SJSA1 (cell line): Measurements from ENCODE around the gene LCE7A. TPM values are rescaled to one million over a fixed set of nuclear protein-coding genes. Genes with fewer than 3 reads are reported as not detected.

Experiments
- DNase-seq, 2 experiments: peaks; one replicate each; pipeline ENCODE4 v3.0.0-alpha.2; 2015 to 2020; ENCODE audit warnings: low spot score in 2 of 2, low read depth in 1 of 2
- H3K27ac ChIP-seq: fragments of 250-450 bp; sonication (Bioruptor Pico); 2 replicates; pipeline ENCODE4 v1.5.1; 2020; ENCODE audit warnings: mild to moderate bottlenecking, moderate library complexity
- H3K27me3 ChIP-seq: fragments of 250-450 bp; sonication (Bioruptor Pico); replicated peaks from 2 replicates; pipeline ENCODE4 v1.5.1; 2020; ENCODE audit warnings: mild to moderate bottlenecking, moderate library complexity
- H3K36me3 ChIP-seq: fragments of 250-450 bp; sonication (Bioruptor Pico); 2 replicates; pipeline ENCODE4 v1.5.1; 2020; ENCODE audit warnings: mild to moderate bottlenecking
- H3K4me1 ChIP-seq: fragments of 250-450 bp; sonication (Bioruptor Pico); replicated peaks from 2 replicates; pipeline ENCODE4 v1.6.1; 2021; ENCODE audit warnings: mild to moderate bottlenecking
- H3K4me3 ChIP-seq: fragments of 250-450 bp; sonication (Bioruptor Pico); 2 replicates; pipeline ENCODE4 v1.5.1; 2020; ENCODE audit warnings: mild to moderate bottlenecking
- H3K9me3 ChIP-seq: fragments of 250-450 bp; sonication (Bioruptor Pico); replicated peaks from 2 replicates; pipeline ENCODE4 v1.5.1; 2020; ENCODE audit warnings: mild to moderate bottlenecking
- total RNA-seq: library from RNA; depleted of rRNA; stranded (reverse); fragments of >200 nt; shearing (Covaris generic); gene quantifications from 2 replicates; pipeline ENCODE4 v1.2.3, GENCODE V29; 2014; rRNA removed

Gene LCE7A, protein sequence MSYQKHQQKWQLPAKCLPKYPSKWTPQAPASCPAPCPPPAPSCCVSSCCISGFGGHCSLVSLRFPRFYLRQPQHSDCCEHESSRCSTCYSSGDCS
- not detected in 2 replicates for total RNA-seq

DNA sequence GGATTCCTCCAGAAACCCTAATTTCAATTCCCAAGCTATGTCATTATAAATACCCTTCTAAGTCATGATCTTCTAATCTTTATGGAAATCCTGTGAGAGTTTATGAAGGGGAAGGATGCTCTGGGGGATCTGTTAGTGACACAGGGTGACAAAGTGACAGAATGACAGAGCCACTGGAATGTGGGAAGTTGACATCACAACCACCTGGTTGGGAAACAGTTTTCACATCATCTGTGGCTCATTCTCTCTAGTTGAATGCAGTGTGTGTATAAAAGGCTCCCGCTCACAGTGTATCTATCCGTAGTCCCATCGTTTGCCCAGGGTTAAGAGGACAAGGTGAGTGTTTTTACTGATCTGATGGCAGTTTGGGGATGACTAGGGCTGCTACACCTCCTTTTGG is at the start of gene LCE7A:
Gene LCE7A, plus strand, starts transcription at position 301 of the 400 bp plus-strand sequence. CDS start 702 bp downstream, outside the sequence.
- DNase-seq: no peak
- H3K27ac ChIP-seq: no peak within 1 kb of the TSS
- H3K9me3 ChIP-seq: no peaks in the 10 kb centered on the region
- no peaks in the 10 kb centered on the region for H3K4me1 ChIP-seq
- H3K36me3 ChIP-seq: no peaks in the 10 kb centered on the region
- H3K27me3 ChIP-seq: no peaks in the 10 kb centered on the region
- H3K4me3 ChIP-seq: no peak within 1 kb of the TSS

DNA sequence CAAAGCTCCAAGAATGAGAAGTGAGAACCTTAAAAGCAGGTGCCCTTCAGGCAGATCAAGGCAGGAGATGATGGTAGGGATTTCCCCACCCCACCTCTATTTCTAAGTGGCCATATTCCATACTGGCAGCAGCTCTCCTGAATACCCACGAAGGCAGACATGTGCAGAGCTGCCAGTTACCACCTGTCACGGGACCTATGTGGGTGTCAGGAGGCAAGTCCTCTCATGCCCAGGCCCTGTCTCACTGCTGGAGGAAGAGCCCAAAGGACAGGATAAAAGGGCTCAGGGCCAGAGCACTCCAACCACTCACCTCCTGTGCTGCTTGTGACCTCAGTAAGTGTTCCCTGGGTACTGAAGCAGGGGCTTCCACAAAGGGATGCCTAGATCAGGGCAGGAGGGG is 48.7 kb upstream of the LCE7A start:
- H3K4me3 ChIP-seq: no peak overlapping the region
- no peak for DNase-seq
- peaks cover 3% of the 10 kb centered on the region; the same call in 1 of the 2 replicates for H3K27me3 ChIP-seq
- H3K4me1 ChIP-seq: no peaks in the 10 kb centered on the region
- H3K27ac ChIP-seq: no peak overlapping the region
- H3K36me3 ChIP-seq: no peaks in the 10 kb centered on the region
- H3K9me3 ChIP-seq: no peaks in the 10 kb centered on the region

DNA sequence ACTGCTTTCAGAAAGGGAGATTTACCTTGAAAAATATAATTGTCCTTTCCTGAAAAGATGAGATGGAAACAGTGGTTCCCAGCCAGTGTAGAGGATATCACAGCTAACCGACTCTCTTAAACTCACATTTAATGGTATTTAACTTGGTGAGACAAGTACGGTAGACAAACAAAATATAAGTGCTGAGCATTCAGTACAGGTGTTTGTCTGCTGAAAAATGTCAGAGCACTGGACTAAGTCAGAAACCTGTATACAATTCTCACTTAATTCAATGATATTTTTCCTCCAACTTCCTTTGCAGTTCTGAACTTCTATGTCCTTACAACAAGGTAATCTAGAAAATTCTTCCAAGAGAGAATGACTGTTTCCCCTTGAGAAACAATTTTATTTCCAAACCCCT is 48.1 kb upstream of the LCE7A start, which contains the start of gene LCE1B:
Gene LCE1B, plus strand, starts transcription at position 301 of the 400 bp plus-strand sequence. CDS start 476 bp downstream, outside the sequence.
- Histone ChIP-seq H3K27ac (no peak within 1 kb of the TSS), H3K27me3 (peaks cover 3% of the 10 kb centered on the region; the same call in 1 of the 2 replicates), H3K4me1 (no peaks in the 10 kb centered on the region), H3K36me3 (no peaks in the 10 kb centered on the region), H3K9me3 (no peaks in the 10 kb centered on the region), H3K4me3 (no peak within 1 kb of the TSS)
- DNase-seq: no peak

DNA sequence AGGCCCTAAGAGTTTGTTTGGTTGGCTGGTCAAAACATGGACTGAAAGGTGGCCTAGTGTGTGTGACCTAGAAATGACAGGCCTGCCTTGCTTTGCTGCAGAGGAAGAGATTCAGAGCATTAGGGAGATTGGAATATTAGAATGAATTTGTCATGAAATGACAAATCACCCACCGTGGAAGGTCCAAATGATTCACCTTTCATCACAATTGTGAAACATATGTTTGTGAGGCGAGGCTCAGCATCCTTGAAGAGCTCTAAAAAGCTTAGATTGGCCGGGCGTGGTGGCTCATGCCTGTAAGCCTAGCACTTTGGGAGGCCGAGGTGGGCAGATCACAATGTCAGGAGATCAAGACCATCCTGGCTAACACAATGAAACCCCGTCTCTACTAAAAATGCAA is 42.5 kb upstream of the LCE7A start:
- Histone ChIP-seq H3K27ac (no peak overlapping the region), H3K4me3 (no peak overlapping the region), H3K9me3 (no peaks in the 10 kb centered on the region), H3K27me3 (0 out of 2 replicates have a peak, but pooled peaks cover 3% of the 10 kb centered on the region), H3K4me1 (no peaks in the 10 kb centered on the region), H3K36me3 (no peaks in the 10 kb centered on the region)
- no peak for DNase-seq

DNA sequence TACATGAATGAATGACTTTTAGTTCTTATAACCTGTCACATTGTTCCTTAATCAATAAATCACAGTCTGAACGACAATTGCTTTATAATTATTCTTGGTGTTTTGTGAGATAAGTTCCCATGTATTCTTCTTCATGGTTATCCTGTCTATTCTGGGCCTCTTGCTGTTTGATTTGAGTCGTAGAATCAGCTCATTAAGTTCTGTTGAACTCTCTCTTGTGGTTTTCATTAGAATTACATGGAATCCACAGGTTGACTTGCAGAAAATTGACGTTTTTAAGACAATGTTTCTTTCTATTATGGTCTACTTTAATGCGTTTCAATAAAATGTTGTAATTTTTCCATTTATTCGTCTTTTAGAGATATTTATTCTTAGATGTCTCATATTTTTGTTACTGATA is 36.5 kb upstream of the LCE7A start:
- H3K27me3 ChIP-seq: peaks cover 3% of the 10 kb centered on the region
- H3K4me3 ChIP-seq: no peak overlapping the region
- peak in 1 of 2 experiments; percentile 18 for DNase-seq
- H3K27ac ChIP-seq: no peak overlapping the region
- no peaks in the 10 kb centered on the region for H3K4me1 ChIP-seq
- no peaks in the 10 kb centered on the region for H3K36me3 ChIP-seq
- H3K9me3 ChIP-seq: no peaks in the 10 kb centered on the region

DNA sequence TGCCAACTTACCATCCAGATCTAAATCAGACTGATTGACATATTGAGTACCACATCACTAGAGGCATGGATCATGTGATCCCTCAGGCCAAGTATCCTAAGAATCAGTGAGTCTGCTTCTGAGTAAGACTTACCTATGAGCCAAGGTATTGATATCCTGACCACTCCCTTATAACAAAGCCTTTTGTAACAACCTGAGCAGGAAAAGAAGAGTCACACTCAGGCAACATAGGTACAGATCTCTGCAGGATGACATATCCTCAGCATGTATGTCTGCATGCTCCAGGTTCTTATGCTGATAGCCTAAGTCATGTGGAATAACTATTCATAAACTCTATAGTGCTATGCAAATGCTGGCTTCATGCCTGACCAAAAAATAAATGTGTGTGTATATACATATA is 34.8 kb upstream of the LCE7A start:
- no peaks in the 10 kb centered on the region for H3K4me1 ChIP-seq
- no peaks in the 10 kb centered on the region for H3K9me3 ChIP-seq
- DNase-seq: no peak
- no peaks in the 10 kb centered on the region for H3K36me3 ChIP-seq
- H3K4me3 ChIP-seq: no peak overlapping the region
- H3K27ac ChIP-seq: no peak overlapping the region
- H3K27me3 ChIP-seq: peaks cover 3% of the 10 kb centered on the region

DNA sequence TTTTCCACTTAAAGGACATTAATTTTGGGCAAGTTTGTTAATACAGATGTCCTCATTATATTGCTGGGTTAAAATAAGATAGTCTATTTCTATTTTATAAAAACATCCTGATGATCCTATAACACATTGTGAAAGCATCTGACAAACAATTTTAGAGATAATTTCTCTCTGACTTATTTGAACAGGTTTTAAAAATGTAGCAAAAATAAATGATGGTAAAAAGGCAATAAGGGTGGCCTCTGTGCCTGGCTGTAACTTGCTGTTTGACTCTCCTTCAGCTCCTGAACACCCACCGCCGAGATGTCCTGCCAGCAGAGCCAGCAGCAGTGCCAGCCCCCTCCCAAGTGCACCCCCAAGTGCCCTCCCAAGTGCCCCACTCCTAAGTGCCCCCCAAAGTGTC is 32.6 kb upstream of the LCE7A start, which contains the start of gene LCE1A:
Gene LCE1A, plus strand, starts transcription at position 301 of the 400 bp plus-strand sequence. Its CDS starts 0 bp downstream, at position 301.
- DNase-seq: no peak
- H3K9me3 ChIP-seq: no peaks in the 10 kb centered on the region
- no peak within 1 kb of the TSS for H3K27ac ChIP-seq
- H3K4me1 ChIP-seq: no peaks in the 10 kb centered on the region
- H3K36me3 ChIP-seq: no peaks in the 10 kb centered on the region
- no peak within 1 kb of the TSS for H3K4me3 ChIP-seq
- peaks cover 3% of the 10 kb centered on the region for H3K27me3 ChIP-seq

DNA sequence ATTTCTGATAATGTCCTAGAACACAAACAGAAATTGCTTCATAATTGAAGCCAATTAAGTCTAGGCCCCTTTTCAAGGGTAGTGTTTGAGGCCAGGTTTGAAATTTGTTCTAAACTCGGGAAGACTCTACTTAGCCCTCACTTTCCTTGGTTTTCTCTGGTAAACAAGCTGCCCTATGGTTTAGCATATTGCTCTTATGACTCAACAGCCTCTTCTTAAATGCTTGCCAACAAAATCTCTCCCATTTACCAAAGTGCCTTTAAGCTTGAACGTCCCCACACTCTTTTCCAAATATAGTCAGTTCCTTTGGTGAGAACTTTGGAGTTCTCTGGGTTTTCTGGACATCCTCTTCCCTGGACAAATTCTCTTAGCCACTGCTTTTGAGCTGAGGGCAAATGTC is 22.9 kb upstream of the LCE7A start:
- no peak for DNase-seq
- H3K27me3 ChIP-seq: no peaks in the 10 kb centered on the region

DNA sequence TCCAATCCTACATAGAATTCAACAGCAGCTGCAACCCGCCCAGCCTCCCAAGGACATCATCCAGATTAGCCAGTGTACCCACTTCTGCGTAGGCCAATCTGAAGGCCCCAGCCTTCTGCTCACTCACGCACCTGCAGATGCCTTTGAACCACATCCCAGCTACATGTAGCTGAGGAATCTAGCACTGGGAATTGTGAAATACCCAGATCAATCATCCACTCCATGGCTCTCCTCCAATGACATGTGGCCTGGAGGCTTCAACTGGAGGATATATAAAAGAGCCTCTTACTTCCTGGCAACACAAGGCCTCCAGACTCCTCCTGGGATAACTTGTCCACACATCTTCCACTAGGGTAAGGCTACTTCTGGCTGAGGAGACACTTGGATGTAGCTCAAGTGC is 17.2 kb upstream of the LCE7A start, which contains the start of gene LCE6A:
Gene LCE6A, plus strand, starts transcription at position 301 of the 400 bp plus-strand sequence. CDS start 665 bp downstream, outside the sequence.
- H3K36me3 ChIP-seq: no peaks in the 10 kb centered on the region
- no peaks in the 10 kb centered on the region for H3K27me3 ChIP-seq
- no peaks in the 10 kb centered on the region for H3K4me1 ChIP-seq
- H3K27ac ChIP-seq: no peak within 1 kb of the TSS
- H3K9me3 ChIP-seq: no peaks in the 10 kb centered on the region
- no peak within 1 kb of the TSS for H3K4me3 ChIP-seq
- DNase-seq: no peak

More for the DNA sequence above, 22.9 kb upstream of the LCE7A start:
- no peaks in the 10 kb centered on the region for H3K4me1 ChIP-seq
- H3K9me3 ChIP-seq: no peaks in the 10 kb centered on the region
- H3K36me3 ChIP-seq: no peaks in the 10 kb centered on the region
- no peak overlapping the region for H3K27ac ChIP-seq
- H3K4me3 ChIP-seq: no peak overlapping the region

DNA sequence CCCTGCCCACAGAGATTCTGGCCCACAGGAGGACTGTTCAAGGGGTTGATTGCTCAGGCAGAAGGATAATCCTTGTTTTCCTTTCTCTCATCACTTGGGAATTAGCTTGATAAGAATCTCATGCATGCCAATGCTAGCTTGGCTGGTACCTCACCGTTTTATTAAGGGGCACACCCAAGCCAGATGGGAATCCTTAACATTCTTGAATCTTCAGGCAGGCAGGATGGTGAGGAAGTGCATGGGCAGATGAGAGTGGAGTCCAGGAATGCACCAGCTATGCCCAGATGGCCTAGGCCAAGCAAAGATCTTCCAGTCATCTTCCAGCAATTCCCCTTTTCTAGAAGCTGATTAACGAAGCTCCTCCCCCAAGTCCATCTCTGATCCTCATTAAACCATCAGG is 4.1 kb upstream of the LCE7A start:
- Histone ChIP-seq H3K27ac (no peak overlapping the region), H3K9me3 (no peaks in the 10 kb centered on the region), H3K36me3 (no peaks in the 10 kb centered on the region), H3K4me1 (no peaks in the 10 kb centered on the region), H3K4me3 (no peak overlapping the region), H3K27me3 (no peaks in the 10 kb centered on the region)
- no peak for DNase-seq

DNA sequence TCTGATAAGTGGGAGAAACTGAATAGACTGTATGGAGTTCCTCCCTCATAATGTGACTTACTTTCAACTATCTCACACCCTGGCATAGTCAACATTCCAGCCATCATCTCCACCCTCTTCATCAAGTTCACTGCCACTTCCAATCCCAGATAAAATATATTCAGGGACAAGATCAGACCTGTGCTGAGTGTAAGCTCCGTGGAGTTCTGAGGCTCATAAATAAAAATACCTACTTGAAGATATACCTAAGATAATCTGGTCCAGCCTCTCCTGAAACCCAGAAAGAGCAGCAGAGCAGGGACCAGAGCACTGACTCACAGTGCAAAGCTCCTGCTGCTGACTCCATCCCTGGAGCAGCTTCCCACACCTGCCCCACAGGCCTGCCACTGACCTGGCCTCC is 1.7 kb upstream of the LCE7A start:
- Histone ChIP-seq H3K9me3 (no peaks in the 10 kb centered on the region), H3K4me3 (no peak overlapping the region), H3K4me1 (no peaks in the 10 kb centered on the region), H3K36me3 (no peaks in the 10 kb centered on the region), H3K27me3 (no peaks in the 10 kb centered on the region), H3K27ac (no peak overlapping the region)
- no peak for DNase-seq

DNA sequence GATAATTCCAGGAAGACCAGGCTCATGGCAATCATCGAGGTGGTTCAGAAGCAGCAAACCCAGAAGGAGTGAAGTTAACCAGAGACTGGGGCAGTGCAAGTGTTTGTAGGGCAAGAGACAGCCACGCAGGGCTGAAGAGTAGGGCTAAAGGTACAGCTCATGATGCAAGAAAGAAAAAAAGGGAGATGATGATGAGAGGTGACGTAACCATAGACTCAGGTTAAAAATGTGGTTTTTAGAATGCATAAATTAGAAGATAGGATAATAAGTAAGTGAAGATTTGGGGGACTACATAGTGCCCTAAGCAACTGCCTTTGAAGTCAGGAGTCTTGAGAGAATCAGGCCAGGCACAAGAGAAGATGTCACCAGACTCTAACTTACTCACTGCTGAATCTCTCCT is 333 bp downstream of the LCE7A start:
- no peaks in the 10 kb centered on the region for H3K36me3 ChIP-seq
- no peaks in the 10 kb centered on the region for H3K4me1 ChIP-seq
- H3K9me3 ChIP-seq: no peaks in the 10 kb centered on the region
- no peak overlapping the region for H3K4me3 ChIP-seq
- no peak overlapping the region for H3K27ac ChIP-seq
- DNase-seq: no peak
- no peaks in the 10 kb centered on the region for H3K27me3 ChIP-seq

DNA sequence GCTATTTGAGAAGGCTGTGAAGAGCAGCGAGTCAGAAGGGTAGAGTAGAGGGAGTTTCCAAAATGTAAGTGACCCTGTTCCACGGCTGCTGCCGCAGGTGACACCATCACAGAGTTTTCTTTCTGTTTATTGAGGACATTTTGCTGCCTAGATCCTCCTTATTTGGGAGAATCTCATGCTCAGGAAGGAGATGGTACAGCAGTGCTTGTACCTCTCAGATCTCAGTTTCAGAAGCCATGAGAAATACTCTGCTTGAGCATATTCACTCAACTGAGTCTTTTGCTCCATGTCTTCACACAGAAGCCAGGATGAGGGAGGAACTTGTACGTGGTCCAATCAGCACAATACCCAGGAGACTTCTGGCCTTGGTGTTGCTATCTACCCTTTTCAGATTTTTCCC is 1.6 kb downstream of the LCE7A start:
- Histone ChIP-seq H3K27me3 (no peaks in the 10 kb centered on the region), H3K27ac (no peak overlapping the region), H3K36me3 (no peaks in the 10 kb centered on the region), H3K4me3 (no peak overlapping the region), H3K4me1 (no peaks in the 10 kb centered on the region), H3K9me3 (no peaks in the 10 kb centered on the region)
- no peak for DNase-seq

DNA sequence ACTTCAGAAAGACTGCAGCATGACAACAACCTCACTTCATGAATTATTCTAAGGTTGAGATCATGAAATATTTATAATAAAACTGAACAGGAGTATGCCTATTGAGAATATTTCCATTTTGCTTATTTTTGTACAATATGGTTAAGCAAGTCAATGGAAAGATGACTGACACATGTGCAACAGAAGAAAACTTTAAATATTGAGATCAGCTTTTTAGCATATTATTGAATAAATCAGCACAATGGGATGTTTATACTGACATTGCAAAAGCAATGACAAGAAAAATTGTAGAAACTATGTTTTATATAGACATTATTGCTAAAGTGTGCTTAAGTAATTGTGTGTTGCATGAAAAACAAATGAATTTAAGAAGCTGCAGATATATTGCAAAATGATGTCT is 4.6 kb downstream of the LCE7A start:
- Histone ChIP-seq H3K27me3 (0 out of 2 replicates have a peak, but pooled peaks cover 3% of the 10 kb centered on the region), H3K4me3 (no peak overlapping the region), H3K9me3 (no peaks in the 10 kb centered on the region), H3K36me3 (no peaks in the 10 kb centered on the region), H3K4me1 (no peaks in the 10 kb centered on the region), H3K27ac (no peak overlapping the region)
- DNase-seq: no peak

DNA sequence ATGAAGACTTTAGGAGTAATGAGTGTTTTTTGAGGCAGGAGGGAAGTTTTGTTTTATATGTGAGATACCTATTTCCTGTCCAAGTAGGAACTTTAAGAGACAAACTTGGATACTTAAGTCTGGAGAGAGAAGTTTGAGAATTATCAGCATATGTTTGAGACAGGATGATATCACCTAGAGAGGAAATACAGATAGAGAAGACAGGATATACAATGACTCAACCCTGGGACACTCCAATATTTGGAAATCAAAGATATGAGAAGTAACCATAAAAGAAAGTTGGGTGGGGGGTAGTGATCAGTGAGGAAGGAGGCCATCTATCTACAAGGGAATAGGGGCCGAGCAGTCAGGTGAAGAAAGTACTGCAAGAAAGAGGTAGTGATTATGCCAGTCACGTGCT is 6.5 kb downstream of the LCE7A start:
- Histone ChIP-seq H3K9me3 (no peaks in the 10 kb centered on the region), H3K27ac (no peak overlapping the region), H3K4me3 (no peak overlapping the region), H3K4me1 (no peaks in the 10 kb centered on the region), H3K27me3 (0 out of 2 replicates have a peak, but pooled peaks cover 3% of the 10 kb centered on the region), H3K36me3 (no peaks in the 10 kb centered on the region)
- no peak for DNase-seq
